HG02840 (cell line): ENCODE results near the gene DCLK3.

Experiments
- ATAC-seq: cut with Tn5 transposase; IDR thresholded peaks from one replicate; pipeline ENCODE4 v1.9.1; 2021; ENCODE audit warnings: mild to moderate bottlenecking, moderate library complexity, moderate number of reproducible peaks; ENCODE audit not compliant: unreplicated experiment, low FRiP score

Gene DCLK3

GRCh38 chr3:36679384-36680200 lies 84.8 kb downstream of the DCLK3 start:
- no peak for ATAC-seq

- ATAC-seq, result no peak
Measured at GRCh38 chr3:36678216-36679013, 85.9 kb downstream of the DCLK3 start.

- peak; percentile 47 for ATAC-seq
Measured at GRCh38 chr3:36677331-36678007, 86.9 kb downstream of the DCLK3 start.

GRCh38 chr3:36674816-36675215 lies 89.5 kb downstream of the DCLK3 start:
- ATAC-seq, result no peak

GRCh38 chr3:36669764-36670163 lies 94.6 kb downstream of the DCLK3 start:
- no peak for ATAC-seq

- no peak for ATAC-seq
Measured at GRCh38 chr3:36666166-36666565, 98.2 kb downstream of the DCLK3 start.

GRCh38 chr3:36663666-36664291 lies 100.6 kb downstream of the DCLK3 start:
- peak; percentile 89 for ATAC-seq

- ATAC-seq, result no peak
Measured at GRCh38 chr3:36662626-36663025, 101.7 kb downstream of the DCLK3 start.
